Sigmoid colon (tissue), 7 donors: ENCODE measurements around the gene UBQLN3. TPM values are rescaled to one million over a fixed set of nuclear protein-coding genes. Genes with fewer than 3 reads are reported as not detected.

ENCODE experiments used
- DNase-seq: peaks from one replicate; pipeline ENCODE4 v3.0.0-alpha.2; 2019
- H3K27ac ChIP-seq, 4 donors: fragments of 200-600 bp; sonication (generic); one replicate each; pipeline ENCODE4 v1.5.1; 2016 to 2019; ENCODE audit warnings: mild to moderate bottlenecking in 1 of 4
- H3K27me3 ChIP-seq, 3 donors: fragments of 200-600 bp; sonication (generic); one replicate each; pipeline ENCODE4 v1.5.1; 2019; ENCODE audit warnings: mild to moderate bottlenecking in 1 of 3
- H3K36me3 ChIP-seq, 4 donors: fragments of 200-600 bp; sonication (generic); one replicate each; pipeline ENCODE4 v1.5.1; 2016 to 2019
- H3K4me1 ChIP-seq, 4 donors: fragments of 200-600 bp; sonication (generic); one replicate each; pipeline ENCODE4 v1.5.1; 2017 to 2019
- H3K4me3 ChIP-seq, 4 donors: fragments of 200-600 bp; sonication (generic); one replicate each; pipeline ENCODE4 v1.5.1; 2017 to 2019; ENCODE audit warnings: mild to moderate bottlenecking in 2 of 4, moderate library complexity in 1 of 4
- H3K9me3 ChIP-seq, 4 donors: fragments of 200-600 bp in 3 of 4; sonication (generic) in 3 of 4; one replicate each; pipeline versions ENCODE4 v1.5.1 to v1.6.1; 2013 to 2019
- EP300 ChIP-seq, 4 donors: sonication (generic); formaldehyde crosslinking; IDR thresholded peaks; one replicate each; pipeline ENCODE4 v1.6.1; 2017; ENCODE audit warnings: antibody characterized with exemption in 4 of 4
- POLR2A ChIP-seq, 2 donors: fragments of 450-650 bp; IDR thresholded peaks; one replicate each; pipeline ENCODE4 v1.6.1; 2016; ENCODE audit warnings: antibody characterized with exemption in 2 of 2, mild to moderate bottlenecking in 2 of 2, moderate library complexity in 2 of 2
- POLR2AphosphoS5 ChIP-seq, 4 donors: sonication (generic); formaldehyde crosslinking; IDR thresholded peaks; one replicate each; pipeline ENCODE4 v1.6.1; 2017; ENCODE audit warnings: antibody characterized with exemption in 4 of 4
- WGBS, 2 donors: extraction: QIAGEN DNeasy Blood & Tissue Kit; methylation state at CpG; one replicate each; pipeline ENCODE4 v1.1.7; 2013; 5-methylcytosine and 5-hydroxymethylcytosine counted together
- intact Hi-C: fragments of 100-400 bp; cut with DNase I; formaldehyde crosslinking; loops from one replicate; pipeline ENCODE4 v1.15.1; 2023
- polyA plus RNA-seq, 3 donors: library from polyadenylated mRNA; stranded (reverse); fragments of 200-250 nt; gene quantifications; one replicate each; pipeline ENCODE4 v1.2.3, GENCODE V29; 2013
- total RNA-seq, 4 donors: library from RNA; depleted of rRNA; stranded (reverse); fragments of >200 nt; gene quantifications; one replicate each; pipeline ENCODE4 v1.1.0, GENCODE V29; 2016
- TF ChIP-seq, protein P1 (sequence below), 4 experiments: fragments of 450-650 bp in 3 of 4; fragments of 200-600 bp in 1 of 4; IDR thresholded peaks; one replicate each; pipeline ENCODE4 v1.5.1; 2016 to 2019; ENCODE audit warnings: antibody characterized with exemption in 4 of 4, mild to moderate bottlenecking in 3 of 4, moderate library complexity in 2 of 4
- donor health status: healthy with polysubstance abuse.
- donor health status: Bipolar disorder and iron deficiency.
- donor health status: healthy.

UBQLN3 gene
- total and polyA plus RNA-seq, 7 donors = 0.71 to 1.2 (median 1.1) TPM; not detected in 4

DNA sequence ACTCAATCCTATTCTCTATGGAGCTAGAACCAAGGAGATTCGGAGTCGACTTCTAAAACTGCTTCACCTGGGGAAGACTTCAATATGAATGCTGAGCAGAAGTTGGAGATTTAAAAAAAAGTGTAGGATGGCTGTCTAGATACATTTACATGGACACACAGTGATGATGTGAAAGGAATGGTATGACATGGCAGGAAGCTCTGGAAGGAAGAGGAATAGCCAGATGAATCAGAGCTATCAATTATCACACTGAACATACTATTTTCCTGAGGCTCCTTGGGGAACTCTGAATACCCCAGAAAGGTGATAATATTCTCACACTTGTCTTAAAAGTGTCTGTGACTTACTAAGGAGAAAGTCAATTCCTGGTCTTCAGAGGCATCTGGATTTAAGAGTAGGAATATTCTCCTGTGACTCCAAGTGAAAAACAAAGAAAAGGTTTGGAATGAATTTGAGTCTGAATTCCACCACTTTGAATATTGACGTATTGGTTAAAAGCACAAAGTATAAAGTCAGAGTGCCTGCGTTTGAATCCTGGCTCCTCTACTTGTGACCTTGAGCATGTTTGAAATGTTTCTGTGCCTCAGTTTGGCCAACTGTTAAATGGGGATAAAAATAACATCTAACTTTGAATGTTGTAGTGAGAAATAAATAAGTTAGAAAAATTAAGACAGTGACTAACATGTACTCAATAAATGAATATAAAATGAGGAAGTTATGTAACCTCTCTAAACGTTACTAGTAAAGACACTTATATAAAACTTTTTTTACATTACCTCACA lies 20.0 kb downstream of the UBQLN3 start:
- intact Hi-C loops = no loop called here

DNA sequence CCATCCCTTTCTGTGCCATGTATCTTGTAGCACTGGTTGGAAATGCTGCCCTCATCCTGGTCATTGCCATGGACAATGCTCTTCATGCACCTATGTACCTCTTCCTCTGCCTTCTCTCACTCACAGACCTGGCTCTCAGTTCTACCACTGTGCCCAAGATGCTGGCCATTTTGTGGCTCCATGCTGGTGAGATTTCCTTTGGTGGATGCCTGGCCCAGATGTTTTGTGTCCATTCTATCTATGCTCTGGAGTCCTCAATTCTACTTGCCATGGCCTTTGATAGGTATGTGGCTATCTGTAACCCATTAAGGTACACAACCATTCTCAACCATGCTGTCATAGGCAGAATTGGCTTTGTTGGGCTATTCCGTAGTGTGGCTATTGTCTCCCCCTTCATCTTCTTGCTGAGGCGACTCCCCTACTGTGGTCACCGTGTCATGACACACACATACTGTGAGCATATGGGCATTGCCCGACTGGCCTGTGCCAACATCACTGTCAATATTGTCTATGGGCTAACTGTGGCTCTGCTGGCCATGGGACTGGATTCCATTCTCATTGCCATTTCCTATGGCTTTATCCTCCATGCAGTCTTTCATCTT lies 20.9 kb downstream of the UBQLN3 start:
- no peak overlapping the region for H3K27ac ChIP-seq
- no peaks in the 10 kb centered on the region for H3K36me3 ChIP-seq
- intact Hi-C loops = no loop called here
- no peak for TF ChIP-seq POLR2A (IDR thresholded peaks at IDR 0.05)
- TF ChIP-seq EP300 (IDR thresholded peaks at IDR 0.05) = no peak
- TF ChIP-seq POLR2AphosphoS5 (IDR thresholded peaks at IDR 0.05) = no peak
- 95 to 97% methylated on average over 4 of the region's 4 CpGs for WGBS, 2 donors
- no peaks in the 10 kb centered on the region for H3K9me3 ChIP-seq
- H3K27me3 ChIP-seq = no peaks in the 10 kb centered on the region
- no peak for DNase-seq
- no peaks in the 10 kb centered on the region for H3K4me1 ChIP-seq
- H3K4me3 ChIP-seq = no peak overlapping the region

More for the DNA sequence above, 20.0 kb downstream of the UBQLN3 start:
- TF ChIP-seq, protein P1, sequence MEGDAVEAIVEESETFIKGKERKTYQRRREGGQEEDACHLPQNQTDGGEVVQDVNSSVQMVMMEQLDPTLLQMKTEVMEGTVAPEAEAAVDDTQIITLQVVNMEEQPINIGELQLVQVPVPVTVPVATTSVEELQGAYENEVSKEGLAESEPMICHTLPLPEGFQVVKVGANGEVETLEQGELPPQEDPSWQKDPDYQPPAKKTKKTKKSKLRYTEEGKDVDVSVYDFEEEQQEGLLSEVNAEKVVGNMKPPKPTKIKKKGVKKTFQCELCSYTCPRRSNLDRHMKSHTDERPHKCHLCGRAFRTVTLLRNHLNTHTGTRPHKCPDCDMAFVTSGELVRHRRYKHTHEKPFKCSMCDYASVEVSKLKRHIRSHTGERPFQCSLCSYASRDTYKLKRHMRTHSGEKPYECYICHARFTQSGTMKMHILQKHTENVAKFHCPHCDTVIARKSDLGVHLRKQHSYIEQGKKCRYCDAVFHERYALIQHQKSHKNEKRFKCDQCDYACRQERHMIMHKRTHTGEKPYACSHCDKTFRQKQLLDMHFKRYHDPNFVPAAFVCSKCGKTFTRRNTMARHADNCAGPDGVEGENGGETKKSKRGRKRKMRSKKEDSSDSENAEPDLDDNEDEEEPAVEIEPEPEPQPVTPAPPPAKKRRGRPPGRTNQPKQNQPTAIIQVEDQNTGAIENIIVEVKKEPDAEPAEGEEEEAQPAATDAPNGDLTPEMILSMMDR (IDR thresholded peaks at IDR 0.05) = no peak
- TF ChIP-seq POLR2A (IDR thresholded peaks at IDR 0.05) = no peak
- no peak for TF ChIP-seq EP300 (IDR thresholded peaks at IDR 0.05)
- no peak for TF ChIP-seq POLR2AphosphoS5 (IDR thresholded peaks at IDR 0.05)
- DNase-seq = no peak
- no peaks in the 10 kb centered on the region for H3K36me3 ChIP-seq
- no peak overlapping the region for H3K4me3 ChIP-seq
- no peak overlapping the region for H3K27ac ChIP-seq
- 49 to 55% methylated on average over 5 of the region's 5 CpGs for WGBS, 2 donors
- no peaks in the 10 kb centered on the region for H3K4me1 ChIP-seq
- H3K9me3 ChIP-seq = no peaks in the 10 kb centered on the region
- no peaks in the 10 kb centered on the region for H3K27me3 ChIP-seq

DNA sequence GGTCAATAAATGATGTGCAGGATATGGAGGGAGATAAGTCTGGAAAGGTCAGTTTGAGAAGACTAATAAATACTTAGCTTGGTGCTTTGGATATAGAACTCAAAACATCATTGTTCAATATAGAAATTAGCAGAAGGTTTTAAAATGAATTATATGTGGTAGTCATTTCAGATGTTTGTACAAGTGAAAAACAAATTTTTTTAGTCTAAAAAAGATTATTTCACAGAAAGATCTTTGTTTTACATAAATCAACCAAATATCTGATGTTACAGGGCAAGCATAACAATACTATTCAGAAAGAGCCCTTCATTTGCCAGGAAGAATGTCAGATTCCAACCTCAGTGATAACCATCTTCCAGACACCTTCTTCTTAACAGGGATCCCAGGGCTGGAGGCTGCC lies 21.4 kb downstream of the UBQLN3 start, which contains the start of gene OR52D1:
OR52D1 (plus strand) TSS at position 301 of the 400 bp plus-strand sequence; CDS start at position 323, 22 bp downstream.
- no peak for DNase-seq
- Histone ChIP-seq H3K4me1 (no peaks in the 10 kb centered on the region), H3K4me3 (no peak within 1 kb of the TSS), H3K9me3 (no peaks in the 10 kb centered on the region), H3K27me3 (no peaks in the 10 kb centered on the region), H3K36me3 (no peaks in the 10 kb centered on the region), H3K27ac (no peak within 1 kb of the TSS)
- TF ChIP-seq POLR2A (IDR thresholded peaks at IDR 0.05) (no peak), EP300 (IDR thresholded peaks at IDR 0.05) (no peak), POLR2AphosphoS5 (IDR thresholded peaks at IDR 0.05) (no peak)
- TF ChIP-seq, protein P1 (IDR thresholded peaks at IDR 0.05) = no peak
- intact Hi-C loops = no loop called here

DNA sequence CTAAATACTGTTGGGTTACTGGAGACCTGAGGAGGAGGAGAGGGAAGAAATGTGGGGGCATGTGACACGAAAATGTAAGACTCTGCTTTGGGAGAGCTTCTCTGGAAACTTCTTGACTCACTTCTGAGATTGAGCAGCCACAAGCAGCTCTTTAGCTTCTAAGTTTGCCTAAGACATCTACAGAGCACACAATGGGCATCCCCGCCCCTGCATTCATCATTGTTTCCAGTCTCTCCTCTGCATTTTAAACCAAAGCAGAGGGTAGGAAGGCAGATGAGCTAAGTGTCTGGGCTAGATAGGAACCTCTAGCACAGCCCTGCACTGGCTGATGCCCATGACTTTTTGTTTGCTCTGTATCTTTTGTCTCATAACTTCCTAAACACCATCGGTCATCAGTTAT lies 23.3 kb downstream of the UBQLN3 start:
- WGBS, 2 donors = 53 to 56% methylated on average over 3 of the region's 3 CpGs
- intact Hi-C loops = no loop called here
- Histone ChIP-seq H3K4me3 (no peak overlapping the region), H3K9me3 (no peaks in the 10 kb centered on the region), H3K27me3 (no peaks in the 10 kb centered on the region), H3K36me3 (no peaks in the 10 kb centered on the region), H3K27ac (no peak overlapping the region), H3K4me1 (no peaks in the 10 kb centered on the region)
- TF ChIP-seq POLR2AphosphoS5 (IDR thresholded peaks at IDR 0.05) (no peak), POLR2A (IDR thresholded peaks at IDR 0.05) (no peak), EP300 (IDR thresholded peaks at IDR 0.05) (no peak)
- TF ChIP-seq, protein P1 (IDR thresholded peaks at IDR 0.05) = no peak
- no peak for DNase-seq

DNA sequence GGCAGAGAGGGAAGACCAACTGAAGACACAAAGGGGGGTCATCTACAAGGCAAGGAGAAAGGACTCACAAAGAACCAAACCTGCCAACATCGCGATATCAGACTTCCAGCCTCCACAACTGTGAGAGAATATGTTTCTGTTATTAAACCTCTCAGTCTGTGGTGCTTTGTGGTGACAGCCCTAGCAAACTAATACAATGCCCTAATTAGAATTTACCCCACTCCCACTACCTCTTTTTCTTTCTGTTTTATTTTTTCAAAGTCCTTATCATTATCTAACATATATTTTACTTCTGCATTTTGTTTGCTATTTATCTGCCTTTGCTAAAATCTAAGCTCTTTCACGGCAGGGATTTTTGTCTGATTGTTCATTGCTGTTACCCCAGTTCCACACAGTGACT lies 23.8 kb downstream of the UBQLN3 start:
- 77 to 86% methylated on average over 3 of the region's 3 CpGs for WGBS, 2 donors
- no peak for DNase-seq
- no peak overlapping the region for H3K4me3 ChIP-seq
- no peaks in the 10 kb centered on the region for H3K36me3 ChIP-seq
- no peaks in the 10 kb centered on the region for H3K27me3 ChIP-seq
- no peaks in the 10 kb centered on the region for H3K4me1 ChIP-seq
- H3K9me3 ChIP-seq = no peaks in the 10 kb centered on the region
- intact Hi-C loops = no loop called here
- TF ChIP-seq POLR2AphosphoS5 (IDR thresholded peaks at IDR 0.05) = no peak
- TF ChIP-seq, protein P1 (IDR thresholded peaks at IDR 0.05) = no peak
- no peak for TF ChIP-seq EP300 (IDR thresholded peaks at IDR 0.05)
- no peak for TF ChIP-seq POLR2A (IDR thresholded peaks at IDR 0.05)
- H3K27ac ChIP-seq = no peak overlapping the region
